Uterine smooth muscle cell (primary cell): ENCODE measurements around the gene MCM3. TPM values are rescaled to one million over a fixed set of nuclear protein-coding genes. Genes with fewer than 3 reads are reported as not detected.

Source experiments
- total RNA-seq: library from RNA; depleted of rRNA; stranded (reverse); fragments of >200 nt; gene quantifications from 2 replicates; pipeline ENCODE4 v1.2.3, GENCODE V29; 2014

Gene MCM3
- 49.1 and 164 TPM in 2 replicates for total RNA-seq

GRCh38 chr6:52284460-52285176 is at the start of gene MCM3:
Gene MCM3 (minus strand): TSS chr6:52284742. CDS start chr6:52284674, 68 bp downstream.

GRCh38 chr6:52244400-52244799 is 40.1 kb downstream of the MCM3 start, which contains the start of gene IL17F:
Gene IL17F (minus strand): TSS chr6:52244500. CDS start chr6:52244429, 71 bp downstream.

Other genes with a start within 250 kb of the MCM3 start
- gene PKHD1, start 197.1 kb downstream of the MCM3 start, total RNA-seq: not detected in 2 replicates
- gene IL17A, start 98.4 kb downstream of the MCM3 start, total RNA-seq: not detected in 2 replicates
- not detected in 2 replicates for gene IL17F, start 40.2 kb downstream of the MCM3 start, total RNA-seq
- gene PAQR8, start 77.4 kb upstream of the MCM3 start, total RNA-seq: 4.0 and 4.1 TPM in 2 replicates
- 21.6 and 22.9 TPM in 2 replicates for gene EFHC1, start 135.6 kb upstream of the MCM3 start, total RNA-seq